H1 (cell line): ENCODE results near the gene DMXL2. TPM values are rescaled to one million over a fixed set of nuclear protein-coding genes. Genes with fewer than 3 reads are reported as not detected.

Source experiments
- CTCF ChIA-PET: fragments of 300-600 bp; sonication (Branson Sonifier 250); formaldehyde crosslinking; loops from one replicate; lab custom pipeline; 2021; ENCODE audit not compliant: partially characterized antibody; lab: Charles Lee
- POLR2A ChIA-PET: fragments of 300-600 bp; sonication (Branson Sonifier 250); formaldehyde crosslinking; loops from one replicate; lab custom pipeline; 2021; ENCODE audit warnings: inconsistent platforms; ENCODE audit not compliant: partially characterized antibody; lab: Charles Lee
- DNase-seq, 2 experiments: peaks; one replicate each; pipeline versions ENCODE4 v3.0.0 to v3.0.0-alpha.2; 2010 to 2022; ENCODE audit warnings: low spot score in 2 of 2, low read depth in 1 of 2, mixed read lengths in 1 of 2
- FAIRE-seq: peaks from 2 replicates; lab custom pipeline; 2011; peaks lifted over from hg19 to GRCh38; lab: Jason Lieb, UNC
- H2AFZ ChIP-seq: 2 replicates; pipeline ENCODE4 v1.8.1; 2012; ENCODE audit warnings: low read length, inconsistent platforms
- H2AK5ac ChIP-seq: 2 replicates; pipeline ENCODE4 v1.6.1; 2013; ENCODE audit warnings: low read depth, low read length
- H2BK120ac ChIP-seq: replicated peaks from 2 replicates; pipeline ENCODE3; 2013; ENCODE audit warnings: low read depth, low read length, inconsistent platforms
- H2BK12ac ChIP-seq: 2 replicates; pipeline ENCODE4 v1.6.1; 2013; ENCODE audit warnings: low read depth, low read length
- H2BK15ac ChIP-seq: 2 replicates; pipeline ENCODE4 v1.6.1; 2013; ENCODE audit warnings: low read length
- H2BK20ac ChIP-seq: 2 replicates; pipeline ENCODE4 v1.6.1; 2013; ENCODE audit warnings: low read length
- H2BK5ac ChIP-seq: 2 replicates; pipeline ENCODE4 v1.6.1; 2013; ENCODE audit warnings: low read depth, low read length
- H3K14ac ChIP-seq: 2 replicates; pipeline ENCODE4 v1.6.1; 2013; ENCODE audit warnings: inconsistent platforms; ENCODE audit not compliant: insufficient read length
- H3K18ac ChIP-seq: 2 replicates; pipeline ENCODE4 v1.6.1; 2013; ENCODE audit warnings: low read length; ENCODE audit errors: extremely low read depth
- H3K23ac ChIP-seq: 2 replicates; pipeline ENCODE4 v1.6.1; 2013; ENCODE audit warnings: inconsistent platforms; ENCODE audit not compliant: insufficient read length
- H3K23me2 ChIP-seq: 2 replicates; pipeline ENCODE4 v1.6.1; 2013; ENCODE audit warnings: low read depth, low read length
- H3K27ac ChIP-seq: 2 replicates; pipeline ENCODE4 v1.6.1; 2011; ENCODE audit warnings: low read depth, low read length, inconsistent platforms
- H3K27me3 ChIP-seq, 4 experiments: replicated peaks in 1 of 4; 1 replicate in 1 of 4; 2 replicates in 3 of 4; pipeline versions ENCODE4 v1.6.1 to v1.8.1; 2011 to 2013; ENCODE audit warnings: low read length in 3 of 4, mild to moderate bottlenecking in 3 of 4, inconsistent platforms in 2 of 4, mixed read lengths in 2 of 4, moderate library complexity in 1 of 4; ENCODE audit not compliant: control insufficient read depth in 3 of 4, insufficient read depth in 3 of 4; ENCODE audit errors: extremely low read depth in 1 of 4
- H3K36me3 ChIP-seq, 4 experiments: 2 replicates each; pipeline versions ENCODE4 v1.6.1 to v1.8.1; 2011 to 2013; ENCODE audit warnings: mild to moderate bottlenecking in 4 of 4, low read length in 3 of 4, moderate library complexity in 2 of 4, control low read depth in 1 of 4, inconsistent platforms in 1 of 4; ENCODE audit not compliant: insufficient read depth in 4 of 4, control insufficient read depth in 2 of 4
- H3K4ac ChIP-seq: replicated peaks from 2 replicates; pipeline ENCODE3; 2013; ENCODE audit warnings: low read length, low read depth, mixed read lengths, inconsistent platforms; ENCODE audit not compliant: insufficient read length
- H3K4me1 ChIP-seq, 4 experiments: replicated peaks in 1 of 4; 1 replicate in 1 of 4; 2 replicates in 3 of 4; pipeline versions ENCODE4 v1.6.1 to v1.8.1; 2011 to 2013; ENCODE audit warnings: low read length in 3 of 4, inconsistent platforms in 2 of 4, mixed read lengths in 1 of 4; ENCODE audit not compliant: insufficient read depth in 4 of 4, control insufficient read depth in 3 of 4
- H3K4me2 ChIP-seq, 2 experiments: 2 replicates each; pipeline versions ENCODE4 v1.6.1 to v1.8.1; 2011 to 2013; ENCODE audit warnings: low read depth in 2 of 2, low read length in 2 of 2, control low read depth in 1 of 2, inconsistent platforms in 1 of 2, mild to moderate bottlenecking in 1 of 2; ENCODE audit not compliant: insufficient read depth in 1 of 2
- H3K4me3 ChIP-seq, 4 experiments: fragments of 200-600, 300-600 bp in 1 of 4; sonication (generic), shearing (Covaris generic), sonication (Bioruptor Twin) in 1 of 4; 2 replicates each; pipeline versions ENCODE4 v1.5.1 to v1.8.1; 2011 to 2016; ENCODE audit warnings: low read length in 4 of 4, low read depth in 3 of 4, control low read depth in 2 of 4, inconsistent platforms in 2 of 4, mild to moderate bottlenecking in 2 of 4, mixed read lengths in 1 of 4, moderate library complexity in 1 of 4; ENCODE audit not compliant: insufficient read depth in 2 of 4; ENCODE audit errors: extremely low read depth in 1 of 4
- H3K56ac ChIP-seq: replicated peaks from 2 replicates; pipeline ENCODE3; 2013; ENCODE audit warnings: low read depth, mild to moderate bottlenecking, mixed read lengths, low read length, inconsistent platforms; ENCODE audit not compliant: insufficient read length
- H3K79me1 ChIP-seq: 2 replicates; pipeline ENCODE4 v1.6.1; 2013; ENCODE audit warnings: low read depth, low read length, control low read depth
- H3K79me2 ChIP-seq, 2 experiments: 2 replicates each; pipeline versions ENCODE4 v1.6.1 to v1.8.1; 2012 to 2013; ENCODE audit warnings: low read length in 2 of 2, mild to moderate bottlenecking in 2 of 2, inconsistent platforms in 1 of 2; ENCODE audit not compliant: insufficient read depth in 2 of 2, control insufficient read depth in 1 of 2
- H3K9ac ChIP-seq, 4 experiments: replicated peaks in 1 of 4; 1 replicate in 1 of 4; 2 replicates in 3 of 4; pipeline versions ENCODE4 v1.6.1 to v1.8.1; 2011 to 2013; ENCODE audit warnings: low read depth in 3 of 4, low read length in 3 of 4, control low read depth in 2 of 4, mild to moderate bottlenecking in 2 of 4, moderate library complexity in 2 of 4, inconsistent platforms in 1 of 4; ENCODE audit errors: extremely low read depth in 1 of 4
- H3K9me3 ChIP-seq, 2 experiments: 2 replicates each; pipeline versions ENCODE4 v1.6.1 to v1.8.1; 2012 to 2013; ENCODE audit warnings: mild to moderate bottlenecking in 2 of 2, moderate library complexity in 2 of 2, control low read depth in 1 of 2, inconsistent platforms in 1 of 2, low read depth in 1 of 2, low read length in 1 of 2, mixed read lengths in 1 of 2; ENCODE audit not compliant: insufficient read depth in 2 of 2
- H4K20me1 ChIP-seq, 2 experiments: replicated peaks in 1 of 2; 2 replicates each; pipeline versions ENCODE3 to v1.8.1; 2011 to 2013; ENCODE audit warnings: inconsistent platforms in 2 of 2, low read length in 2 of 2, mild to moderate bottlenecking in 1 of 2; ENCODE audit not compliant: insufficient read depth in 2 of 2, control insufficient read depth in 1 of 2
- H4K5ac ChIP-seq: 2 replicates; pipeline ENCODE4 v1.6.1; 2013; ENCODE audit warnings: low read length, low read depth, mixed read lengths, inconsistent platforms; ENCODE audit not compliant: insufficient read length
- H4K8ac ChIP-seq: 2 replicates; pipeline ENCODE4 v1.8.0; 2013; ENCODE audit warnings: mild to moderate bottlenecking, moderate library complexity, low read length, inconsistent platforms; ENCODE audit not compliant: insufficient read depth; ENCODE audit errors: extremely low read depth
- H4K91ac ChIP-seq: replicated peaks from 2 replicates; pipeline ENCODE3; 2013; ENCODE audit warnings: low read length, mixed read lengths, inconsistent platforms; ENCODE audit not compliant: insufficient read length
- EZH2 ChIP-seq: fragments of 200-600 bp; sonication (generic); IDR thresholded peaks from 2 replicates; pipeline ENCODE4 v1.7.1; 2012; ENCODE audit warnings: low read depth, mild to moderate bottlenecking, moderate library complexity, low read length, inconsistent platforms; ENCODE audit not compliant: severe bottlenecking
- GABPA ChIP-seq: IDR thresholded peaks from 2 replicates; pipeline ENCODE4 v1.6.1; 2011; ENCODE audit warnings: mild to moderate bottlenecking, low read length, moderate library complexity, borderline replicate concordance; ENCODE audit not compliant: insufficient read depth
- POU5F1 ChIP-seq: IDR thresholded peaks from 2 replicates; pipeline ENCODE4 v1.6.1; 2011; ENCODE audit warnings: low read depth, mild to moderate bottlenecking, low read length, moderate library complexity
- RAD21 ChIP-seq, 2 experiments: IDR thresholded peaks in 1 of 2; conservative IDR thresholded peaks in 1 of 2; 2 replicates each; pipeline ENCODE4 v1.6.1; 2011; ENCODE audit warnings: low read depth in 2 of 2, low read length in 2 of 2, improper control_type of control experiment in 1 of 2, inconsistent platforms in 1 of 2, mild to moderate bottlenecking in 1 of 2, moderate library complexity in 1 of 2
- RFX5 ChIP-seq: IDR thresholded peaks from 2 replicates; pipeline ENCODE4 v1.6.1; 2011; ENCODE audit warnings: low read depth, low read length, improper control_type of control experiment, borderline replicate concordance
- SP1 ChIP-seq: IDR thresholded peaks from 2 replicates; pipeline ENCODE4 v1.6.1; 2011; ENCODE audit warnings: low read depth, low read length
- TCF12 ChIP-seq: IDR thresholded peaks from 2 replicates; pipeline ENCODE4 v1.6.1; 2011; ENCODE audit warnings: low read depth, mild to moderate bottlenecking, low read length
- WGBS, 2 experiments: shearing (Covaris generic) in 1 of 2; methylation state at CpG; one replicate each; pipeline versions ENCODE4 v1.1.6 to v1.1.7; 2013 to 2015; ENCODE audit warnings: low lambda C conversion rate in 2 of 2, mixed read lengths in 2 of 2, inconsistent platforms in 1 of 2, low coverage in 1 of 2, missing lambda C conversion rate in 1 of 2; ENCODE audit not compliant: insufficient replicate concordance in 2 of 2, insufficient coverage in 1 of 2, insufficient read length in 1 of 2; ENCODE audit errors: extremely low coverage in 1 of 2, missing lambda C conversion rate in 1 of 2; 5-methylcytosine and 5-hydroxymethylcytosine counted together
- polyA plus RNA-seq, 7 experiments: library from polyadenylated mRNA; depleted of rRNA in 3 of 7; stranded (reverse) in 5 of 7; unstranded in 2 of 7; fragments of >200 nt in 5 of 7; fragments of 200-250 nt in 2 of 7; gene quantifications; 1 replicate in 5 of 7; 2 replicates in 1 of 7; 4 replicates in 1 of 7; pipeline versions ENCODE4 v1.2.1 to v1.2.3, GENCODE V29; 2011 to 2013; ENCODE audit warnings: missing spikeins in 2 of 7, mixed read lengths in 2 of 7
- total RNA-seq: library from RNA; stranded (reverse); fragmentation: NEBNext Ultra II Directional; extraction: Animal tissue kit (Norgen Biotek cat#: 25700); gene quantifications from 2 replicates; pipeline ENCODE4 v1.2.1, GENCODE V29; 2021
- TF ChIP-seq, protein P1 (sequence below), 3 experiments: IDR thresholded peaks; 1 replicate in 2 of 3; 2 replicates in 1 of 3; pipeline versions ENCODE4 v1.5.1 to v1.6.1; 2011; ENCODE audit warnings: low read length in 3 of 3, mild to moderate bottlenecking in 3 of 3, inconsistent platforms in 2 of 3, low read depth in 1 of 3, moderate library complexity in 1 of 3; ENCODE audit not compliant: insufficient read depth in 1 of 3; ENCODE audit errors: control extremely low read depth in 1 of 3

DMXL2 gene
- total and polyA plus RNA-seq, 2 of the 8 experiments (the other 6 are each of a cell fraction or from before 2014, with no cell fraction given): 9.5 to 10.6 TPM

DNA sequence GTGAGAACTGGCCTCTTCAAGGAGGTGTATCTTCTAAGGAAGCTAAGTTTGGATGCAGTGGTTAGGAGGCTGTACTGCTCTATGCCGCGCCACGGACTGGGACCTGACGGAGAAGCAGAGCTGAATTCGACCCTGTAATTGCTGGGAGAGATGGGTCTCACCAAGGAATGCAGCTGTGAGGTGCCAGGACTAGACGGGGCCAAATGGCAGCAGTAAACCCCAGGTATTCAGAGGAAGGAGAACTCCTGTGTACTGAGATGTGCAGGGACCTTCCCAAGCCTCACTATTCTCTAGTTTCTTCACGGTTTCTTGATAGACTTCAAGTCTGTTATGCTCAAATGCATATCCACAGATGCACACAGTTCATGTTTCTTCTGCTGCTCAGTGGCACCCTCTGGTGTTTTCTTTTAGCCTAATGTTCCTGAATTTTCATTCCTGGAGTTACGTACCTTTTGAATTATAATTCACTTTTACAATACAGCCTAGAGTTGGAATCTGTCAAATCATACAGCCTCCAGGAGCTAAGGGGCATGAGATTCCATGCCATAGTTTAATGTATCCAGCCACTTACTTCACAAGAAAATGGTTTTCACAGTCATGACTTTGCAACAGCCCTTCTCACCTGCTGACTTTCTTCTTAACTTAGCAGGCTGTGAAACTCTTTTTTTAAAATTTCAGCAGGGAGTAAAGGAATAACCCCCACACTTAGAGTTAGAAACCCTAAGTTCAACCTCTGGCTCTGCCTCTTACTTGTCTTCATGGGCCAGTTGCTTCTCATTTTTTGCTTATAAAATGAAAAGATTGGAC, 219.3 kb downstream of the DMXL2 start:
- Histone ChIP-seq H3K4ac (no peak overlapping the region), H2BK20ac (no peak overlapping the region), H2BK5ac (no peak overlapping the region), H3K9ac (no peak overlapping the region), H3K27ac (no peak overlapping the region), H4K5ac (no peak overlapping the region), H2BK12ac (no peak overlapping the region), H3K27me3 (no peaks in the 10 kb centered on the region), H3K23ac (no peak overlapping the region), H4K91ac (no peak overlapping the region), H3K36me3 (no peaks in the 10 kb centered on the region), H3K14ac (no peak overlapping the region), H3K23me2 (no peaks in the 10 kb centered on the region), H2BK120ac (no peak overlapping the region), H3K56ac (no peak overlapping the region), H3K9me3 (no peaks in the 10 kb centered on the region), H4K20me1 (no peaks in the 10 kb centered on the region), H3K4me3 (no peak overlapping the region), H2AFZ (no peak overlapping the region), H3K4me1 (peaks cover 0 to 8% (median 0%) of the 10 kb centered on the region in 4 experiments; a peak in 2 of 7 replicates), H2AK5ac (no peak overlapping the region), H3K79me2 (no peaks in the 10 kb centered on the region), H3K79me1 (no peaks in the 10 kb centered on the region), H3K4me2 (no peak overlapping the region), H4K8ac (no peak overlapping the region), H2BK15ac (no peak overlapping the region), H3K18ac (no peak overlapping the region)
- DNase-seq (peak in 1 of 2 experiments; percentile 46), FAIRE-seq (peak; percentile 19)
- ChIA-PET POLR2A (no interaction called here), CTCF (interaction anchor here (0.6 to 7.4 kb wide), 58 partner anchors 8 to 1035 kb away, joined by 3 to 94 read pairs (median 4); no protein-coding TSS in a partner anchor)
- 88% methylated on average over 8 of the region's 8 CpGs; no CpG with 5 or more reads in 1 of the 2 experiments for WGBS, 2 experiments
- TF ChIP-seq, protein P1, sequence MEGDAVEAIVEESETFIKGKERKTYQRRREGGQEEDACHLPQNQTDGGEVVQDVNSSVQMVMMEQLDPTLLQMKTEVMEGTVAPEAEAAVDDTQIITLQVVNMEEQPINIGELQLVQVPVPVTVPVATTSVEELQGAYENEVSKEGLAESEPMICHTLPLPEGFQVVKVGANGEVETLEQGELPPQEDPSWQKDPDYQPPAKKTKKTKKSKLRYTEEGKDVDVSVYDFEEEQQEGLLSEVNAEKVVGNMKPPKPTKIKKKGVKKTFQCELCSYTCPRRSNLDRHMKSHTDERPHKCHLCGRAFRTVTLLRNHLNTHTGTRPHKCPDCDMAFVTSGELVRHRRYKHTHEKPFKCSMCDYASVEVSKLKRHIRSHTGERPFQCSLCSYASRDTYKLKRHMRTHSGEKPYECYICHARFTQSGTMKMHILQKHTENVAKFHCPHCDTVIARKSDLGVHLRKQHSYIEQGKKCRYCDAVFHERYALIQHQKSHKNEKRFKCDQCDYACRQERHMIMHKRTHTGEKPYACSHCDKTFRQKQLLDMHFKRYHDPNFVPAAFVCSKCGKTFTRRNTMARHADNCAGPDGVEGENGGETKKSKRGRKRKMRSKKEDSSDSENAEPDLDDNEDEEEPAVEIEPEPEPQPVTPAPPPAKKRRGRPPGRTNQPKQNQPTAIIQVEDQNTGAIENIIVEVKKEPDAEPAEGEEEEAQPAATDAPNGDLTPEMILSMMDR (IDR thresholded peaks at IDR 0.05; ENCODE audit: control extremely low read depth in 1 of 3, insufficient read depth in 1 of 3, low read depth in 1 of 3, low read length in 3 of 3): peak in 2 of 3 experiments; percentile 43 to 68; a peak in 2 of 4 replicates
- TF ChIP-seq TCF12 (no peak), POU5F1 (no peak), GABPA (no peak), RAD21 (IDR thresholded peaks at IDR 0.05 in 1 of 2, conservative IDR thresholded peaks at IDR 0.05 in 1 of 2; ENCODE audit: low read depth in 2 of 2, low read length in 2 of 2) (peak; percentile 43 to 55), RFX5 (no peak), EZH2 (peak; percentile 5), SP1 (no peak)
